ENCODE results near the gene AREG.

DNA sequence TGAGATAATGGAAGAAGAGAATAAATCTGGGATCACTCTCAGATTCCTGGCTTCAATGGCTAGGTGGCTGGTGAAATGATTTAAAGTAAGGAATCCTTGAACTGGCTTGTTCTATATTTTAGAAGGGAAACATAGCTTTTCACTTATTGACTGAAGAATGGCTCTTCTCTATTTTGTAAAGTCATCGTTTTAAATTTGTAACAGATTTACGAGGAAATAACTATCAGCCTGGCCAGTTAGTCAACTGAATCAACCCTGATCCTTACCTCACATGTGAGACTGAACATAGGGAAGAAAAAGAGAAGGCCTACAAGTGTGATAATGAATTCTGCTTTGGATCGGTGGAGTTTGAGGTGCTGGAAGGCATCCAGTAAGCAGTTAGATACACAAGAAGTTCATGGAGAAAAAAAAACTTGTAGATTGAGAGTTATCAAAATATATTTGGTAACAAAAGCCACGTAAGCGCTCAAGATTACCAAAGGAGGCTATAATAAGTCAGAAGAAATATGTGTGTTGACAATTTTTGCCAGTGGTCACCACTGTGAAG is 12.0 kb downstream of the AREG start:
- no peak for TF ChIP-seq EZH2 (IDR thresholded peaks at IDR 0.05; ENCODE audit: low read depth)
- TF ChIP-seq, protein P1, sequence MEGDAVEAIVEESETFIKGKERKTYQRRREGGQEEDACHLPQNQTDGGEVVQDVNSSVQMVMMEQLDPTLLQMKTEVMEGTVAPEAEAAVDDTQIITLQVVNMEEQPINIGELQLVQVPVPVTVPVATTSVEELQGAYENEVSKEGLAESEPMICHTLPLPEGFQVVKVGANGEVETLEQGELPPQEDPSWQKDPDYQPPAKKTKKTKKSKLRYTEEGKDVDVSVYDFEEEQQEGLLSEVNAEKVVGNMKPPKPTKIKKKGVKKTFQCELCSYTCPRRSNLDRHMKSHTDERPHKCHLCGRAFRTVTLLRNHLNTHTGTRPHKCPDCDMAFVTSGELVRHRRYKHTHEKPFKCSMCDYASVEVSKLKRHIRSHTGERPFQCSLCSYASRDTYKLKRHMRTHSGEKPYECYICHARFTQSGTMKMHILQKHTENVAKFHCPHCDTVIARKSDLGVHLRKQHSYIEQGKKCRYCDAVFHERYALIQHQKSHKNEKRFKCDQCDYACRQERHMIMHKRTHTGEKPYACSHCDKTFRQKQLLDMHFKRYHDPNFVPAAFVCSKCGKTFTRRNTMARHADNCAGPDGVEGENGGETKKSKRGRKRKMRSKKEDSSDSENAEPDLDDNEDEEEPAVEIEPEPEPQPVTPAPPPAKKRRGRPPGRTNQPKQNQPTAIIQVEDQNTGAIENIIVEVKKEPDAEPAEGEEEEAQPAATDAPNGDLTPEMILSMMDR (conservative IDR thresholded peaks at IDR 0.05) = no peak
